ENCODE data around the gene BABAM2.

BABAM2 gene

DNA sequence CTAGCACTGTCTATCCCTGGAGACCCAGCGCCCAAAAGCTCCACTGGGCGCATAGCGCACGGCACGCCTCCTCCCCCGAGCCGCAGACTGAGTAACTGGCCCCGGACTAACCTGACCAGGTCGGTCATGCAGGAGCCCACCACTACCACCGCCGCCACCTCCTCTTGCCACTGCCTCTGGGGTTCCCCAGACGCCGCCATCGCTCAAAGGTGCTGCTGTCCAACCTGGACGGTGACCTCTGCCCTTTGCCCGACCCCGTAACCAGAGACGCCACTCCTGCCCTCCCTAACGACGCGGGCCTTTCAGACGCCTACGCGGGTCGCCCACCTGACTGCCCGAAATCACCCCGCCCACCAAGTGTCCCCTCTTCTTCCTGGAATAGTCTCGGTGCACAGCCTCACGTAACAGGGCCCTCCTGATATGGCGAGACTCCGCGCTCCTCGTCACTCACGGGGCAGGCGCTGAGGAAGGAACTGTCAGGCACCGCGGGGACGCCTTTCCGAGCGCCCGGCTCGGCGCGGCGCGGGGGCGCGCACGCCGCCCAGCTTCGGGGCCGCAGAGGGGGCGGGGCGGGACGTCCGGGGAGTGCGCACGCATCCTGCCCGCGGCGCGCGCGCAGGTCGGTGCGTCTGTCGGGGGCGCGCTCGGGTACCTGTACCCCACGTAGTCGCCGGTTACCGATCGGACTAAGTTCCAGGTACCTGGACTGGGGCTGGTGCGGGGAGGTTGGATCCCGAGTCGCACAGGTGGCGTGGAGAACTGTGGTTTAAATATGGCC is at the start of gene BABAM2, which contains the start of gene RBKS:
BABAM2 (plus strand) TSS at position 584 of the 778 bp plus-strand sequence. CDS start 3,828 bp downstream, outside the sequence.
RBKS (minus strand) TSS at position 242 of the 778 bp plus-strand sequence; CDS start at position 200, 42 bp downstream.
- Mint-ChIP-seq H3K9me3 (no peaks in the 10 kb centered on the region), H3K4me3 (peak within 1 kb of the TSS; percentile 91), H3K4me1 (peaks cover 58% of the 10 kb centered on the region), H3K36me3 (peaks cover 25% of the 10 kb centered on the region), H3K27ac (peak within 1 kb of the TSS; percentile 99), H3K27me3 (peaks cover 12% of the 10 kb centered on the region)
- DNase-seq: peak; percentile 91
- CTCF ChIA-PET: interaction anchor here (1.2 kb wide), 1 partner anchor 186 kb away, joined by 3 read pairs; no protein-coding TSS in a partner anchor

DNA sequence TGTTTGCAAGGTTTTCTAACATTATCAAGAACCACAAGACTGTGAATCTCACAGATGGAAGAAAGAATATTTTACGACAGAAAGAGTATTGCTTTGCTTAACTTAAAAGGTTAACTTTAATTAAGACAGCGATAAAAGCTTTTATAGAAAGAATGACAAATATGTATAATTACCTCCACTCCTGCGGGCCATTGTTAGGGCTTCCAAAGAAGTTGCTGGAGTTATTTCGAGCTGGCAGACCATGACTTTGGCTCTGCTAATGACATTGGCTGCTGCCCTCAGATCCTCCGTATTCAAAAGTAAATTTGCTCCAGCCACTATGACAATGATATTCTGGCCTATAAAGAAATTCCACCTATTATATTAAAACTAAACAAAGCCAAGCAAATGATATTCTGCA is 47.6 kb upstream of the BABAM2 start:
- Mint-ChIP-seq H3K4me3 (no peak overlapping the region), H3K27ac (no peak overlapping the region), H3K27me3 (peaks cover 6% of the 10 kb centered on the region), H3K4me1 (no peaks in the 10 kb centered on the region), H3K36me3 (no peaks in the 10 kb centered on the region), H3K9me3 (no peaks in the 10 kb centered on the region)
- CTCF ChIA-PET: interaction anchor here (1.2 kb wide), 1 partner anchor 16 kb away, joined by 3 read pairs; no protein-coding TSS in a partner anchor
- no peak for DNase-seq

DNA sequence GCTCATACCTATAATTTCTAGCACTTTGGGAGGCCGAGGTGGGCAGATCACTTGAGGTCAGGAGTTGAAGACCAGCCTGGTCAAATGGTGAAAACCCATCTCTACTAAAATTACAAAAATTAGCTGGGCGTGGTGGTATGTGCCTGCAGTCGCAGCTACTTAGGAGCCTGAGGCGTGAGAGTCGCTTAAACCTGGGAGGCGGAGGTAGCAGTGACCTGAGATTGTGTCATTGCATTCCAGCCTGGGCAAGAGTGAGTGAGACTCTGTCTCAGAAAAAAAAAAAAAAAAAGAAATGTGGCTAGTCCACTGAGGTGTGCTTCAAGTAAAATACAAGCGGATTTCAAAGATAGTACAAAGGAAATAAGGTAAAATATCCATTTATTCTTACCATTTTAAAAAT is 46.5 kb upstream of the BABAM2 start:
- Mint-ChIP-seq H3K27ac (no peak overlapping the region), H3K27me3 (peaks cover 6% of the 10 kb centered on the region), H3K4me1 (no peaks in the 10 kb centered on the region), H3K9me3 (no peaks in the 10 kb centered on the region), H3K36me3 (no peaks in the 10 kb centered on the region), H3K4me3 (no peak overlapping the region)
- CTCF ChIA-PET: interaction anchor here (1.1 kb wide), 1 partner anchor 121 kb away, joined by 3 read pairs; no protein-coding TSS in a partner anchor
- no peak for DNase-seq

DNA sequence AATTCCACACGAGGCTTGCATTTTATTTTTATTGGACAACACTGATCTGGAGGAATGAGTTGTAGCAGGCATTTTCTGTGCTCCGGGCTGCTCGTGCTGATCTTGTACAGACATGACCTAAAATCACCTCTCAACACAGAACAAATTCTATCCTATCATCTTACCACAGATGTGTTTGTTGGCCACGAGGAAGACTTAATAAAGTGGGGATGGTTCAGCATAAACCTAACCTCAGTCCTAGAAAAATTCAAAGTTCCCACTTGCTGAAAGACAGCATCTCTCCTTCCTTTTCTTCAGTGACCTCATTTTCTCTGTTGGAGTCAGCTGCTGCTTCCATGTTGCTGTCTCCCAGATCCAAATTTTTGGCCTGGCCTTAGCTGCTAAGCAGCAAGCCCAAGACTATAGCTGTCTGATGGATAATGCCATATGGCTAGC is 45.7 kb upstream of the BABAM2 start:
- no peak overlapping the region for H3K27ac Mint-ChIP-seq
- no peaks in the 10 kb centered on the region for H3K36me3 Mint-ChIP-seq
- peaks cover 6% of the 10 kb centered on the region for H3K27me3 Mint-ChIP-seq
- CTCF ChIA-PET: interaction anchor here (1.1 kb wide), 1 partner anchor 122 kb away, joined by 3 read pairs; no protein-coding TSS in a partner anchor
- no peak overlapping the region for H3K4me3 Mint-ChIP-seq
- no peaks in the 10 kb centered on the region for H3K9me3 Mint-ChIP-seq
- no peak for DNase-seq
- H3K4me1 Mint-ChIP-seq: no peaks in the 10 kb centered on the region

DNA sequence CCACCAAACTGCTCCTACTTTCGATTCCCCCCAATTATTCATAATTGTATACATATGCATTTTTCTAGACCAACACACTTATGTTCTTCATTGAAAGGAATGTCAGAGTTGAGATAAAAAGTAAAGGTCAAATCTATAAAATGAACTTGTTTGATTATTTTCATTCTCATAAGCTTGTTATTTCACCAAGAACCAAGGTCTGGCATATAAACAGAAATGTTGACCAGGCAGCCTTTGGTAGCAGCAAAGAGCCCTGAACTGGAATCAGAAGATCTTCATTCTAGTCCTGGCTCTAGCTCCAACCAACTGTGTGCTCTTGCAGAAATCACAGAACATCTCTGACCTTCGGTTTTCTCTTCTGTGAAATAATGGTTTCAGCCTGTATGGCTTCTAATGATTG is 43.2 kb upstream of the BABAM2 start:
- Mint-ChIP-seq H3K27ac (no peak overlapping the region), H3K36me3 (no peaks in the 10 kb centered on the region), H3K9me3 (no peaks in the 10 kb centered on the region), H3K27me3 (peaks cover 6% of the 10 kb centered on the region), H3K4me1 (no peaks in the 10 kb centered on the region), H3K4me3 (no peak overlapping the region)
- no peak for DNase-seq
- CTCF ChIA-PET: no interaction called here

DNA sequence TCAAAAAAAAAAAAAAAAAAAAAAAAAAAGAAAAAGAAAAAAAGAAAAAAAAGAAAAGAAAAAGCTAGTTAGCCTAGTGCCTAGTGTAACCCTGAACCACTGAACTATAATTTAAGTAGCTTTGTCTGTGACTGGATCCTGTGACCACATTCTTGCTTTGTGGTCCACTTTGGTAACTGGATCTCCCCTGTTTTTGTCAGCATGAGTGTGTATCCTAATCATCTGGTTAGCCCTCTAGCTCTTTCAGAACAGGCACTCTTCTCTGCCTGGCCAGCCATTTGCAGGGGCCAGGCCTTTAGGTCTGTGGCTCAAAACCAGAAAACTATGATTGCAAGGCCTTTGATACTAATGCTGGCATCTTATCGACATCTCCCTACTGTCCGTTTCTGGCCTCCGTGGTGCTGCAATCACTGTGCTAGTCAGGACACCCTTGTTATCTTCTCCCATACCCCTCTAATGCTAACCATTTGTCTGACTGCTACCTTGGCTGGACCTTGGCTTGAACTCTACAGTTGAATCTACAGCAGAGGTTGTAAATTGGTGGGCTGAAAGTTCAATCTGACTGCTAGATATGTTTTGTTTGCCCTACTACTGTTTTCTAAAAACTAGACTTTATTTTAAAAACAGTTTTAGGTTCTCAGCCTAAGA is 40.8 kb upstream of the BABAM2 start:
- DNase-seq: no peak
- Mint-ChIP-seq H3K4me3 (no peak overlapping the region), H3K27ac (no peak overlapping the region), H3K4me1 (no peaks in the 10 kb centered on the region), H3K9me3 (no peaks in the 10 kb centered on the region), H3K27me3 (no peaks in the 10 kb centered on the region), H3K36me3 (no peaks in the 10 kb centered on the region)
- CTCF ChIA-PET: no interaction called here

DNA sequence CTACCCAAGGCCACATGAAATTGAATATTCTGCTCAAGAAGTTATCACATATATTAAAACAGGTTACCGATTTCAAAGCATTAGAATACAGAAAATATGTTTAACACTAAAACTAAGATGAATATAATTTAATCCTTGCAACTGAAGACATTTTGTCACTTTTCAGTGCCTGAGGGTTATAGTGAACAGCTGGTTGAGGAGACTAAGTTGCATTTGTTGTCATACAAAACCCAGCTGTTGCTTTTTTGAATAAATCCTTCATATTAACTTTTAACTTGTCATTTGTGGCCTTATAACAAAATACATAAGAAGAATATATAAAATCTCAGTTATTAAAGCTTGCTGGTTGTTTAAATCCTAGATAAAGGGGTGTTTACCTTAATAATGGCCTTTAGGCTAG is 37.8 kb upstream of the BABAM2 start:
- H3K36me3 Mint-ChIP-seq: peaks cover 7% of the 10 kb centered on the region
- CTCF ChIA-PET: no interaction called here
- no peak overlapping the region for H3K27ac Mint-ChIP-seq
- no peaks in the 10 kb centered on the region for H3K27me3 Mint-ChIP-seq
- H3K4me3 Mint-ChIP-seq: no peak overlapping the region
- no peaks in the 10 kb centered on the region for H3K4me1 Mint-ChIP-seq
- H3K9me3 Mint-ChIP-seq: peaks cover 3% of the 10 kb centered on the region
- no peak for DNase-seq

DNA sequence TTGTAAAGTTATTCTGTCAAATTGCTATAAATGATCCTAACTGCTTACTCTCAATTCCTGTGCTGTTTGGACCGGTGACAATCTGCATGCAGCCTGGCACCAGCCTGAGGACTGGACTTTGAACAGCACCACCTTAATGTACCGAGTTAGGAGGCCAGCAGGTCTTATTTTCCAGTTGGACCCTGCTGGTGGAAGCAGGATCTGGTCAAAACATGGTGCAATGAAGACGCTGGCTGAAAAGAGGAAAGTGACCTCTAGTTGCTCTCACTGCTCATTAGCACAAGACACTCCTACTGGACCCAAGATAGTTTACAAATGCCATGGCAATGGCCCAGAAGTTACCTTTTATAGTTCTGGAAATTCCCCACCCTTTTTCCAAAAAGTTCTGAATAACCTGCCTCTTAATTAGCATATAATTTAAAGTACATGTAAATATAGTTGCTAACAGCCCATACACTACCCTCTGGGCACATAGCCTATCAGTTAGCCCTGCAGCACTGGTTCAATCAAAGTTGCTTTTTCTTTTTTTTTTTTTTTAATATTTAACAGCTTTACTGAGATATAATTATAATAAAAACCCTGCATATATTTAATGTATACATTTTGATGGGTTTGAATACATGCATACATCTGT is 36.2 kb upstream of the BABAM2 start:
- Mint-ChIP-seq H3K36me3 (peaks cover 7% of the 10 kb centered on the region), H3K27me3 (no peaks in the 10 kb centered on the region), H3K4me1 (no peaks in the 10 kb centered on the region), H3K4me3 (no peak overlapping the region), H3K9me3 (peaks cover 8% of the 10 kb centered on the region), H3K27ac (no peak overlapping the region)
- CTCF ChIA-PET: no interaction called here
- no peak for DNase-seq

DNA sequence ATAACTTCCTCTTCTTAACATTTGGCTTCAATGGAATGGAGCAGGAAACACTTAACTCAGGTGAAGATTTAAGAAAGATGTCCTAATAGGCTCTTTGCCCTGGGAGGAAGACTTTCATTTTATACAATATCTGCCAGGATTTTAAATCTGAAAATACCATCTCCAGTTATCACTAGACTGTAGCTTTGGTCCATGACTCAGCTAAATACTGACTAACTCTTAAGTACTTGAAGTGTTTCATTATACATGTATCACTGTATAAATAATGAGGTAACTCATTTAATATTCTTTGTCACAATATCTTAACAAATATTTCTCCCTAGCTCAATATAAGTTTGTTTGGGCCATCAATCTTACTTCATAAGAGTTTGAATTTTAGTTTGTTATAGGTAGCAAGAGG is 35.1 kb upstream of the BABAM2 start:
- DNase-seq: no peak
- H3K36me3 Mint-ChIP-seq: peaks cover 7% of the 10 kb centered on the region
- H3K4me3 Mint-ChIP-seq: no peak overlapping the region
- CTCF ChIA-PET: no interaction called here
- H3K27me3 Mint-ChIP-seq: no peaks in the 10 kb centered on the region
- no peaks in the 10 kb centered on the region for H3K4me1 Mint-ChIP-seq
- no peak overlapping the region for H3K27ac Mint-ChIP-seq
- H3K9me3 Mint-ChIP-seq: peaks cover 8% of the 10 kb centered on the region

DNA sequence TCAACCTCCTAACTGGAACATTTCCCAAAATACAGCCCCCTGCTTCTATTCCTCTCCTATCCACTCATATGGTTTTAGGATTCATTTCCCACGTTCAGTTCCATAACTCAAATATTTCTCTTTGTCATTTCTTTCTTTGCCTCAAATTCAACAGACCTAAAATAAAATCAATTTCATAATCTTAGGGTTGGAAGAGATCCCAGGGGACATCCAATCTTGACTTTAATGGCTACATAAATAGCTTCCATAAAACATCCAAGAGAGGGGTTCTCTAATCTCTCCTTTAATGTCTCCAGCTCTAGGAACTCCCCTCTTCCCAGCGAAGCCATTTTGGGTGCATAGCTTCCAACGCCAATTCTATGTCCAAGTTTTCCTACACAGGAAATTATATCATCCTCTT is 34.1 kb upstream of the BABAM2 start:
- CTCF ChIA-PET: no interaction called here
- Mint-ChIP-seq H3K27me3 (no peaks in the 10 kb centered on the region), H3K9me3 (peaks cover 8% of the 10 kb centered on the region), H3K27ac (no peak overlapping the region), H3K36me3 (peaks cover 7% of the 10 kb centered on the region), H3K4me1 (no peaks in the 10 kb centered on the region), H3K4me3 (no peak overlapping the region)
- no peak for DNase-seq

DNA sequence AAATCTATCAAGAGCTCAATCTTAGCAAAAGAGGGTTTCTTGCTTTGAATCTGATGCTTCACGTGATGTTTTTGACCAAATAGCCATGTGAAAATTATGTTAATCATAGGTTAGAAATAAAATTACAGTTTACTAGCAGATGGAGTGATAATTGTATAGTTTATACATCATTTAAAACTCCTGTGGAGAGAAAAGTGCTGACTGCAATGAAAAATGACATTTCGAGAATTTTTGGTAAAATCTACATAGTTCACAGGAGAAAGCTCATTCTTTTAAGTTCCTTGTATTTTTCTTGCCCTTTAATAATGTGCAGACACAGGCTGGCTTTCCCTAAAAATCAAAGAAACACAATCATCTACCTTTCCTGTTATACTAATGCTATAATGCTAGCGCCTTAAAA is 33.6 kb upstream of the BABAM2 start:
- H3K4me1 Mint-ChIP-seq: no peaks in the 10 kb centered on the region
- no peak for DNase-seq
- CTCF ChIA-PET: no interaction called here
- no peak overlapping the region for H3K4me3 Mint-ChIP-seq
- H3K27ac Mint-ChIP-seq: no peak overlapping the region
- H3K36me3 Mint-ChIP-seq: peaks cover 7% of the 10 kb centered on the region
- peaks cover 8% of the 10 kb centered on the region for H3K9me3 Mint-ChIP-seq
- no peaks in the 10 kb centered on the region for H3K27me3 Mint-ChIP-seq

DNA sequence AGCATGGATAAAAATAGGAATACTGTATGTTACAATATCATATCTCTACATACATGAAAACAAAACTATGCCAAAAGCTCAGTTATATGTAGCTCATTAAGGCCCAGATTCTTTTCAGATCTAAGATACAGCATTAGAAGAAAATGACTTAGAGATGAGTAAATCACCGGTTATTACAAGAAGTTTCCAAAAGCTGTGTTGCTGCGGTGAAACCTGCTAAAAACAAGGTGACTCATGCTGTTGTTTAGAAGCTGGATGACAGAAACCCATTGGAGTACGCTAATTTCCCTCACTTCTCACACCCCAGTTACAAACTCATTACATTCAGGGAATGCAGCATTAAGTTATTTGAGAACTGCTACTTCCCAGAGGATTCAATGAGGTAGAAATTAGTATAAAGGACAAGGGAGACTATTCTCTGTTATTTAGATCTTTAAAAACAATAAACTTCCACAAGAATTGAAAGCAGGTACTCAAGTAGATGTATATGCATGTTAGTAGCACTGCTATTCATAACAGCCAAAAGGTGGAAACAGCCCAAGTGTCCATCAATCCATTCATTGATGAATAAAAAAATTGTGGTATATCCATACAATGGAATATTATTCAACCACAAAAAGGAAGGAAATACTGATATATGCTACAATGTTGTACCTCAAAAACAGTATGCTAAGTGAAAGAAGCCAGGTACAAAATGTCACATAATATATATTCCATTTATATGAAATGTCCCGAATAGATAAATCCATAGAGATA is 32.9 kb upstream of the BABAM2 start:
- CTCF ChIA-PET: no interaction called here
- Mint-ChIP-seq H3K27ac (no peak overlapping the region), H3K27me3 (no peaks in the 10 kb centered on the region), H3K36me3 (peaks cover 7% of the 10 kb centered on the region), H3K4me1 (no peaks in the 10 kb centered on the region), H3K9me3 (peaks cover 8% of the 10 kb centered on the region), H3K4me3 (no peak overlapping the region)
- DNase-seq: no peak

DNA sequence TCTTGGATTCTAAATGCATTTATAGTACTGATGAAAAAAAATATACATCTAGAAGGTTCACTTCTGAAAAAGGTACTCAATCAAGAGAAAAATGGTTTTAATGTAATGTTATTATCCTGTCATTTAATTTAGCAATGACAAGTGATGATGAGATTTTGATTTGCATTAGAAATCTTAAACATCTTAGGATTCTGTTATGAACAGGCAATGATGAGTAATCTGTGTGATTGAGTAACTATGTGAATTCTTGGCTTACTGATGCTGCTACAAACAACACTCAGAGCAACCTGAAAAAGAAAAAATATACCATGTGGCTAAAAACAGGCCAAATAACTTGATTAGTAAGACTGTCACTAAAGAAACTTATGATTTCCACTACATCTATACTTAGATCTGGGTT is 30.4 kb upstream of the BABAM2 start:
- H3K27ac Mint-ChIP-seq: no peak overlapping the region
- peaks cover 7% of the 10 kb centered on the region for H3K36me3 Mint-ChIP-seq
- DNase-seq: no peak
- peaks cover 8% of the 10 kb centered on the region for H3K9me3 Mint-ChIP-seq
- H3K27me3 Mint-ChIP-seq: peaks cover 4% of the 10 kb centered on the region
- CTCF ChIA-PET: no interaction called here
- no peaks in the 10 kb centered on the region for H3K4me1 Mint-ChIP-seq
- H3K4me3 Mint-ChIP-seq: no peak overlapping the region

DNA sequence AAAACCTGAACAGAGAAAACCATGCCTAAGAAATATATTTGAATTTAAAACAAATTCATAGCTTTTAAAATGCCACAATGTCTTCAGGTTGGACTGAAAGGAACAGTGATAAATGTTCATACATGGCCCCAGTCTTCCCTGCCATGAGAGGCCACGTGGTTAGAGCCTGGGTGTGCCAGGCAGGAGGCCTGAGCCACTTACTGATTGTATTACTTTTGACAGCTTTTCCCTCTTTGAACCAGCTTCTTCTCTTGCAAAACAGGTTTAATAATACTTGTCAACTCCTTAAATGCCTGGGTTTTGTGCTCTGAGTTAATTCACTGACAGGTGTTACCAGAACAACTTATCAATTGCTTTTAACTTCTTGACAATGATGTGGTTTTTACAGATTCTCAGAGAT is 27.4 kb upstream of the BABAM2 start:
- Mint-ChIP-seq H3K27me3 (peaks cover 9% of the 10 kb centered on the region), H3K9me3 (peaks cover under 1% of the 10 kb centered on the region), H3K4me1 (no peaks in the 10 kb centered on the region), H3K4me3 (no peak overlapping the region), H3K36me3 (no peaks in the 10 kb centered on the region), H3K27ac (no peak overlapping the region)
- CTCF ChIA-PET: no interaction called here
- no peak for DNase-seq

Data from activated naive CD4-positive, alpha-beta T cell treated with anti-CD3 and anti-CD28 coated beads, Interleukin-2, amount 10 ng/mL, durations not matched to agents 7 days and 5 days (primary cell).